Measurements from ENCODE around the gene HDAC4. TPM values are rescaled to one million over a fixed set of nuclear protein-coding genes. Genes with fewer than 3 reads are reported as not detected.

Gene HDAC4
- total RNA-seq, 4 donors from 2014 or later, result 24.8 to 82.9 (median 41.3) TPM

GRCh38 chr2:239279508-239280295, 121.1 kb downstream of the HDAC4 start:
- no peak for TF ChIP-seq CTCF (IDR thresholded peaks at IDR 0.05; ENCODE audit: low read depth)

GRCh38 chr2:239278941-239279365, 121.9 kb downstream of the HDAC4 start:
- no peak for TF ChIP-seq CTCF (IDR thresholded peaks at IDR 0.05; ENCODE audit: low read depth)

GRCh38 chr2:239278361-239278760, 122.5 kb downstream of the HDAC4 start:
- TF ChIP-seq CTCF (IDR thresholded peaks at IDR 0.05; ENCODE audit: low read depth), result no peak

GRCh38 chr2:239277401-239278085, 123.3 kb downstream of the HDAC4 start:
- TF ChIP-seq CTCF (IDR thresholded peaks at IDR 0.05; ENCODE audit: low read depth), result no peak

GRCh38 chr2:239276851-239277250, 124.0 kb downstream of the HDAC4 start:
- no peak for TF ChIP-seq CTCF (IDR thresholded peaks at IDR 0.05; ENCODE audit: low read depth)

GRCh38 chr2:239275847-239276831, 124.7 kb downstream of the HDAC4 start:
- TF ChIP-seq CTCF (IDR thresholded peaks at IDR 0.05; ENCODE audit: low read depth), result no peak

Measured in subcutaneous adipose tissue (tissue), 4 donors.